IMR-90 (cell line): ENCODE data around the gene FAF1. TPM values are rescaled to one million over a fixed set of nuclear protein-coding genes. Genes with fewer than 3 reads are reported as not detected.
A peak's percentile ranks its signal among the peaks of the same experiment; 100 is the strongest.

Experiments
- ATAC-seq: fragments of 200-7000 bp; cut with Tn5 transposase; 2 replicates; pipeline ENCODE4 v1.9.1; 2020; ENCODE audit warnings: low read depth, mild to moderate bottlenecking, moderate library complexity
- BruUV-seq: library from RNA; stranded (reverse); fragments of 400-500 nt; replicated peaks from 2 replicates; lab custom pipeline; 2021; lab: Mats Ljungman, UMichigan
- CTCF ChIA-PET: fragments of 300-600 bp; formaldehyde crosslinking; extraction: SDS; loops from one replicate; lab custom pipeline; 2021; ENCODE audit warnings: antibody characterized with exemption; lab: Yijun Ruan, JAX
- POLR2A ChIA-PET: fragments of 300-600 bp; sonication (Branson Sonifier 250); formaldehyde crosslinking; loops from one replicate; lab custom pipeline; 2022; ENCODE audit warnings: antibody characterized with exemption; ENCODE audit not compliant: unreplicated experiment; lab: Charles Lee
- DNase-seq: peaks from one replicate; pipeline ENCODE4 v3.0.0; 2013
- H2AFZ ChIP-seq: replicated peaks from 2 replicates; pipeline ENCODE3; 2013; ENCODE audit warnings: low read length, mild to moderate bottlenecking; ENCODE audit not compliant: poor library complexity
- H2AK5ac ChIP-seq: 2 replicates; pipeline ENCODE4 v1.6.1; 2013; ENCODE audit warnings: low read depth, low read length, inconsistent platforms
- H2AK9ac ChIP-seq: replicated peaks from 2 replicates; pipeline ENCODE3; 2013; ENCODE audit warnings: mild to moderate bottlenecking, low read depth, low read length, moderate library complexity; ENCODE audit not compliant: poor library complexity
- H2BK120ac ChIP-seq: 2 replicates; pipeline ENCODE4 v1.6.1; 2013; ENCODE audit warnings: low read depth, low read length, inconsistent platforms
- H2BK15ac ChIP-seq: 3 replicates; pipeline ENCODE4 v1.6.1; 2013; ENCODE audit warnings: low read depth, low read length, inconsistent platforms
- H2BK20ac ChIP-seq: 2 replicates; pipeline ENCODE4 v1.6.1; 2013; ENCODE audit warnings: low read depth, mild to moderate bottlenecking, inconsistent platforms, low read length, moderate library complexity
- H2BK5ac ChIP-seq: 2 replicates; pipeline ENCODE4 v1.6.1; 2013; ENCODE audit warnings: mild to moderate bottlenecking, low read depth, low read length, inconsistent platforms; ENCODE audit not compliant: poor library complexity, severe bottlenecking
- H3K14ac ChIP-seq: replicated peaks from 2 replicates; pipeline ENCODE4 v1.6.1; 2013; ENCODE audit warnings: low read depth, low read length, inconsistent platforms
- H3K18ac ChIP-seq: 2 replicates; pipeline ENCODE4 v1.6.1; 2013; ENCODE audit warnings: low read depth, low read length, control low read depth
- H3K23ac ChIP-seq: 2 replicates; pipeline ENCODE4 v1.6.1; 2013; ENCODE audit warnings: low read depth, low read length, inconsistent platforms
- H3K27ac ChIP-seq: 2 replicates; pipeline ENCODE4 v1.5.1; 2013; ENCODE audit warnings: mild to moderate bottlenecking, control low read depth, low read length; ENCODE audit not compliant: insufficient read depth
- H3K27me3 ChIP-seq: 2 replicates; pipeline ENCODE4 v1.6.1; 2013; ENCODE audit warnings: low read length; ENCODE audit not compliant: control insufficient read depth, insufficient read depth
- H3K36me3 ChIP-seq: 2 replicates; pipeline ENCODE4 v1.6.1; 2013; ENCODE audit warnings: low read length, mixed read lengths; ENCODE audit not compliant: control insufficient read depth, insufficient read depth
- H3K4ac ChIP-seq: 2 replicates; pipeline ENCODE4 v1.6.1; 2013; ENCODE audit warnings: low read depth, low read length, inconsistent platforms
- H3K4me1 ChIP-seq: 2 replicates; pipeline ENCODE4 v1.6.1; 2013; ENCODE audit warnings: low read length, mixed read lengths; ENCODE audit not compliant: control insufficient read depth, insufficient read depth
- H3K4me2 ChIP-seq: 2 replicates; pipeline ENCODE4 v1.6.1; 2013; ENCODE audit warnings: low read depth, mild to moderate bottlenecking, control low read depth, low read length, moderate library complexity
- H3K4me3 ChIP-seq: 2 replicates; pipeline ENCODE4 v1.5.1; 2013; ENCODE audit warnings: low read depth, mild to moderate bottlenecking, control low read depth, low read length, moderate library complexity; ENCODE audit not compliant: insufficient read depth
- H3K56ac ChIP-seq: 2 replicates; pipeline ENCODE4 v1.6.1; 2013; ENCODE audit warnings: low read length, inconsistent platforms; ENCODE audit not compliant: insufficient read depth; ENCODE audit errors: extremely low read depth
- H3K79me1 ChIP-seq, 2 experiments: 2 replicates each; pipeline ENCODE4 v1.6.1; 2013; ENCODE audit warnings: low read length in 2 of 2, inconsistent platforms in 1 of 2, low read depth in 1 of 2
- H3K9ac ChIP-seq: 2 replicates; pipeline ENCODE4 v1.6.1; 2013; ENCODE audit warnings: low read depth, low read length, control low read depth
- H3K9me1 ChIP-seq: 2 replicates; pipeline ENCODE4 v1.6.1; 2013; ENCODE audit warnings: low read length, inconsistent platforms; ENCODE audit not compliant: insufficient read depth
- H3K9me3 ChIP-seq: 2 replicates; pipeline ENCODE4 v1.6.1; 2013; ENCODE audit warnings: low read length; ENCODE audit not compliant: control insufficient read depth, insufficient read depth
- H4K20me1 ChIP-seq: 2 replicates; pipeline ENCODE4 v1.6.1; 2013; ENCODE audit warnings: low read length, inconsistent platforms; ENCODE audit not compliant: insufficient read depth
- H4K5ac ChIP-seq: 2 replicates; pipeline ENCODE4 v1.6.1; 2013; ENCODE audit warnings: mild to moderate bottlenecking, low read depth, low read length, control low read depth
- H4K8ac ChIP-seq, 2 experiments: 2 replicates each; pipeline ENCODE4 v1.6.1; 2013; ENCODE audit warnings: low read depth in 2 of 2, low read length in 2 of 2, control low read depth in 1 of 2, inconsistent platforms in 1 of 2
- H4K91ac ChIP-seq: 2 replicates; pipeline ENCODE4 v1.6.1; 2013; ENCODE audit warnings: low read depth, low read length, inconsistent platforms; ENCODE audit not compliant: insufficient read depth
- CHD1 ChIP-seq: IDR thresholded peaks from 2 replicates; pipeline ENCODE4 v1.6.1; 2012; ENCODE audit warnings: low read depth, low read length, improper control_type of control experiment
- FOS ChIP-seq: fragments of 150-350 bp; IDR thresholded peaks from 2 replicates; pipeline ENCODE4 v1.6.1; 2016; ENCODE audit warnings: low read depth, low read length
- MAZ ChIP-seq: IDR thresholded peaks from 2 replicates; pipeline ENCODE4 v1.6.1; 2012; ENCODE audit warnings: low read depth, mild to moderate bottlenecking, low read length, improper control_type of control experiment, moderate library complexity, borderline replicate concordance
- NFE2L2 ChIP-seq: fragments of 150-350 bp; IDR thresholded peaks from 2 replicates; pipeline ENCODE4 v1.6.1; 2016; ENCODE audit warnings: low read depth, mild to moderate bottlenecking, low read length
- POLR2A ChIP-seq: IDR thresholded peaks from 2 replicates; pipeline ENCODE4 v1.6.1; 2012; ENCODE audit warnings: mild to moderate bottlenecking, low read depth, low read length
- RFX5 ChIP-seq: IDR thresholded peaks from 2 replicates; pipeline ENCODE4 v1.8.0; 2012; ENCODE audit warnings: low read depth, mild to moderate bottlenecking, low read length, moderate library complexity
- WGBS, 2 experiments: methylation state at CpG; one replicate each; pipeline versions ENCODE4 v1.1.5 to v1.1.7; 2013; ENCODE audit warnings: missing lambda C conversion rate in 2 of 2; ENCODE audit not compliant: insufficient read length in 1 of 2; ENCODE audit errors: extremely low coverage in 2 of 2; 5-methylcytosine and 5-hydroxymethylcytosine counted together
- dilution Hi-C: fragments of 300-500 bp; cut with HindIII; formaldehyde crosslinking; loops from one replicate; pipeline ENCODE4 v1.14.3; 2018; ENCODE audit warnings: low sequenced_read_pairs; ENCODE audit not compliant: unreplicated experiment
- in situ Hi-C: fragments of 300-500 bp; cut with MboI; formaldehyde crosslinking; loops from 3 replicates; pipeline ENCODE4 v1.14.3; 2019; ENCODE audit warnings: low sequenced_read_pairs, inconsistent platforms, mixed read lengths
- intact Hi-C: fragments of 100-400 bp; cut with micrococcal nuclease; formaldehyde crosslinking; loops from 2 replicates; pipeline ENCODE4 v1.10.0; 2022
- polyA plus RNA-seq, 3 experiments: library from polyadenylated mRNA; depleted of rRNA; stranded (reverse); fragments of >200 nt; gene quantifications; 2 replicates each; pipeline ENCODE4 v1.2.3, GENCODE V29; 2012; ENCODE audit warnings: low replicate concordance in 1 of 3
- total RNA-seq: library from RNA; depleted of rRNA; stranded (reverse); fragments of >200 nt; gene quantifications from 2 replicates; pipeline ENCODE4 v1.2.3, GENCODE V29; 2012

The FAF1 gene
- total and polyA plus RNA-seq, 2 of the 4 experiments (the other 2 are of a cell fraction), result 18.8 to 72.9 TPM

DNA sequence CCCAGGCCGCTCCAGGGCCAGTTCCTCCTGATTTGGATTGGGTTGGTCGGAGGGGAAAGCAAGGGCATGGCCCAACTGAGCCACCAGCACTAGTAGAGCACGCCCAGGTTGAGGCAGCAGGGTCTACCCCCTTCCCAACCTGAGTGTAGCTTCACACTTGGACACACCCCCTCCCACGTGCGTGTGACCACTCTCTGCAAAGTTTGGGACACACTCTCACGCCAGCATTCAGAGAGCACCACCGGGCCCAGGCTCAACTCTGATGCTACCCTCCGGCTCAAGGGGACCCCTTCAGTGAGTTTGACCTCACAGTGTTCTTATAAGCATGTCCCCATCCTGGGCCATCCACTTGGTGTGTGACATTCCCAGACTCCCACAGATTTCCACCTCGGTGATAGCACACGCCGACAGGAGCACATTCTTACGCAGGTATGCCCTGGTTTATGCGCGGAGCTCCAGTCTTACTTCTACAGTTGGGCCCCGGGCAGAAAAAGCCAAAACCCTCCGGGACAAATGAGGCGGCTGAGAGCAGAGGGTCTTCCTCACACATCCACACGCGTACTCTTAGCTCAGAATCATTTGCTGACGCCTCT is 533.9 kb downstream of the FAF1 start:
- TF ChIP-seq RFX5 (no peak), FOS (no peak), NFE2L2 (no peak), MAZ (no peak), POLR2A (no peak), CHD1 (no peak)
- no peak overlapping the region for H3K18ac ChIP-seq
- DNase-seq, result no peak
- H2BK120ac ChIP-seq, result no peak overlapping the region
- H3K4me1 ChIP-seq, result peaks cover 3% of the 10 kb centered on the region; the same call in 1 of the 2 replicates
- H2AK5ac ChIP-seq, result no peak overlapping the region
- in situ Hi-C loops, result no loop called here
- H2BK15ac ChIP-seq, result no peak overlapping the region
- H3K27me3 ChIP-seq, result peaks cover 90% of the 10 kb centered on the region
- no peaks in the 10 kb centered on the region for H3K79me1 ChIP-seq
- no peak overlapping the region for H3K27ac ChIP-seq
- no TSS peak for BruUV-seq
- peak overlapping the region; percentile 44; the same call in 1 of the 2 replicates for H3K23ac ChIP-seq
- H2BK20ac ChIP-seq, result no peak overlapping the region
- H3K56ac ChIP-seq, result no peak overlapping the region
- peaks cover 12% of the 10 kb centered on the region for H3K9me1 ChIP-seq
- no peak overlapping the region for H2AK9ac ChIP-seq
- WGBS, 2 experiments, result 13% methylated on average over 4 of the region's 20 CpGs; no CpG with 5 or more reads in 1 of the 2 experiments
- H3K4me2 ChIP-seq, result no peak overlapping the region
- no peak overlapping the region for H2BK5ac ChIP-seq
- dilution Hi-C loops, result no loop called here
- no peak overlapping the region for H3K9ac ChIP-seq
- H2AFZ ChIP-seq, result no peak overlapping the region
- no peak overlapping the region for H3K14ac ChIP-seq
- CTCF ChIA-PET, result no interaction called here
- H3K4me3 ChIP-seq, result no peak overlapping the region
- peaks cover 10% of the 10 kb centered on the region for H3K9me3 ChIP-seq
- no peak overlapping the region for H4K5ac ChIP-seq
- no peak for ATAC-seq
- POLR2A ChIA-PET, result no interaction called here
- intact Hi-C loops, result no loop called here
- 0 out of 2 replicates have a peak, but pooled peaks cover 20% of the 10 kb centered on the region for H4K20me1 ChIP-seq
- no peak overlapping the region for H3K4ac ChIP-seq
- H3K36me3 ChIP-seq, result no peaks in the 10 kb centered on the region
- no peak overlapping the region for H4K8ac ChIP-seq
- H4K91ac ChIP-seq, result no peak overlapping the region
